HepG2 (cell line): Measurements from ENCODE around the gene CDH1. TPM values are rescaled to one million over a fixed set of nuclear protein-coding genes. Genes with fewer than 3 reads are reported as not detected.

Source experiments
- E2F2 ChIP-seq: sonication (generic); formaldehyde crosslinking; IDR thresholded peaks from 2 replicates; pipeline ENCODE4 v1.4.0; 2020; ENCODE audit warnings: missing genetic modification reagents, borderline replicate concordance
- HNRNPK ChIP-seq: fragments of 200-400 bp; formaldehyde crosslinking; IDR thresholded peaks from 2 replicates; pipeline ENCODE4 v1.6.1; 2018; ENCODE audit warnings: low read length, low read depth, moderate library complexity, mild to moderate bottlenecking; ENCODE audit not compliant: poor library complexity, severe bottlenecking
- MBNL3 ChIP-seq: fragments of 250-450 bp; sonication (Bioruptor Pico); conservative IDR thresholded peaks from 2 replicates; pipeline ENCODE4 v1.8.0; 2022; ENCODE audit warnings: mild to moderate bottlenecking, inconsistent platforms
- MEIS1 ChIP-seq: sonication (generic); formaldehyde crosslinking; IDR thresholded peaks from 2 replicates; pipeline ENCODE4 v1.9.0; 2021; ENCODE audit warnings: mild to moderate bottlenecking, missing genetic modification reagents, moderate library complexity, borderline replicate concordance
- ONECUT2 ChIP-seq: sonication (generic); formaldehyde crosslinking; IDR thresholded peaks from 2 replicates; pipeline ENCODE4 v1.4.0; 2020; ENCODE audit warnings: missing genetic modification reagents
- PHF8 ChIP-seq: sonication (generic); formaldehyde crosslinking; IDR thresholded peaks from 2 replicates; pipeline ENCODE4 v1.5.0; 2020; ENCODE audit warnings: missing genetic modification reagents
- RBM39 ChIP-seq: fragments of 200-400 bp; formaldehyde crosslinking; IDR thresholded peaks from one replicate; pipeline ENCODE4 v1.6.1; 2018; ENCODE audit warnings: antibody characterized with exemption, mild to moderate bottlenecking, low read depth, low read length; ENCODE audit not compliant: poor library complexity, severe bottlenecking
- SALL1 ChIP-seq: sonication (generic); formaldehyde crosslinking; IDR thresholded peaks from 2 replicates; pipeline ENCODE4 v1.8.0; 2022; ENCODE audit warnings: mild to moderate bottlenecking, missing genetic modification reagents
- SIX4 ChIP-seq: sonication (generic); formaldehyde crosslinking; IDR thresholded peaks from 2 replicates; pipeline ENCODE4 v1.4.0; 2020; ENCODE audit warnings: missing genetic modification reagents
- SMAD3 ChIP-seq: sonication (generic); formaldehyde crosslinking; IDR thresholded peaks from 2 replicates; pipeline ENCODE4 v1.4.0; 2020; ENCODE audit warnings: missing genetic modification reagents
- SOX5 ChIP-seq: IDR thresholded peaks from 2 replicates; pipeline ENCODE4 v1.6.1; 2016; ENCODE audit warnings: borderline replicate concordance
- SP2 ChIP-seq: sonication (generic); formaldehyde crosslinking; IDR thresholded peaks from 2 replicates; pipeline ENCODE4 v1.5.1; 2020; ENCODE audit warnings: mild to moderate bottlenecking, missing genetic modification reagents
- ZBTB44 ChIP-seq: sonication (generic); formaldehyde crosslinking; IDR thresholded peaks from 2 replicates; pipeline ENCODE4 v1.4.0; 2020; ENCODE audit warnings: missing genetic modification reagents
- ZNF124 ChIP-seq: sonication (generic); formaldehyde crosslinking; IDR thresholded peaks from 2 replicates; pipeline ENCODE4 v1.4.0; 2020; ENCODE audit warnings: missing genetic modification reagents
- ZNF205 ChIP-seq: IDR thresholded peaks from 2 replicates; pipeline ENCODE4 v1.6.1; 2018; ENCODE audit warnings: missing biosample characterization, missing genetic modification reagents
- ZNF225 ChIP-seq: sonication (generic); formaldehyde crosslinking; IDR thresholded peaks from 2 replicates; pipeline ENCODE4 v1.4.0; 2020; ENCODE audit warnings: mild to moderate bottlenecking, missing genetic modification reagents
- ZNF292 ChIP-seq: sonication (generic); formaldehyde crosslinking; IDR thresholded peaks from 2 replicates; pipeline ENCODE4 v1.8.1; 2022; ENCODE audit warnings: mild to moderate bottlenecking, low read depth, missing genetic modification reagents, borderline replicate concordance
- ZNF335 ChIP-seq: sonication (generic); formaldehyde crosslinking; IDR thresholded peaks from 2 replicates; pipeline ENCODE4 v1.4.0; 2020; ENCODE audit warnings: missing genetic modification reagents
- ZNF605 ChIP-seq: sonication (generic); formaldehyde crosslinking; IDR thresholded peaks from 2 replicates; pipeline ENCODE4 v1.8.0; 2022; ENCODE audit warnings: mild to moderate bottlenecking, missing genetic modification reagents
- ZNF619 ChIP-seq: sonication (generic); formaldehyde crosslinking; IDR thresholded peaks from 2 replicates; pipeline ENCODE4 v1.4.0; 2020; ENCODE audit warnings: mild to moderate bottlenecking, missing genetic modification reagents
- ZNF670 ChIP-seq: sonication (generic); formaldehyde crosslinking; IDR thresholded peaks from 2 replicates; pipeline ENCODE4 v1.8.0; 2022; ENCODE audit warnings: mild to moderate bottlenecking, missing genetic modification reagents, borderline replicate concordance
- ZNF761 ChIP-seq: sonication (generic); formaldehyde crosslinking; conservative IDR thresholded peaks from 2 replicates; pipeline ENCODE4 v1.4.0; 2020; ENCODE audit warnings: mild to moderate bottlenecking, missing genetic modification reagents
- ZSCAN12 ChIP-seq: sonication (generic); formaldehyde crosslinking; IDR thresholded peaks from 2 replicates; pipeline ENCODE4 v1.9.0; 2021; ENCODE audit warnings: mild to moderate bottlenecking, missing genetic modification reagents
- ZSCAN25 ChIP-seq: sonication (generic); formaldehyde crosslinking; IDR thresholded peaks from 2 replicates; pipeline ENCODE4 v1.8.0; 2022; ENCODE audit warnings: mild to moderate bottlenecking, missing genetic modification reagents
- polyA plus RNA-seq, 8 experiments: library from polyadenylated mRNA; depleted of rRNA in 3 of 8; stranded (reverse) in 7 of 8; unstranded in 1 of 8; fragments of >200 nt; fragmentation: Illumina TruSeq in 4 of 8; extraction: Trizol in 4 of 8; gene quantifications; 2 replicates each; pipeline versions ENCODE4 v1.2.1 to v1.2.3, GENCODE V29; 2011 to 2016; ENCODE audit warnings: low read depth in 4 of 8, missing spikeins in 1 of 8, mixed read lengths in 1 of 8; ENCODE audit not compliant: insufficient read depth in 1 of 8
- total RNA-seq, 5 experiments: library from RNA; depleted of rRNA; stranded (reverse); fragments of >200 nt; fragmentation: Illumina TruSeq; extraction: Trizol; gene quantifications; 2 replicates each; pipeline ENCODE4 v1.2.3, GENCODE V29; 2016; ENCODE audit warnings: low read depth in 1 of 5
- TF ChIP-seq, protein P1 (sequence below): sonication (generic); formaldehyde crosslinking; IDR thresholded peaks from 2 replicates; pipeline ENCODE4 v1.5.1; 2020; ENCODE audit warnings: missing genetic modification reagents, mild to moderate bottlenecking, borderline replicate concordance
- TF ChIP-seq, protein P2 (sequence below): sonication (generic); formaldehyde crosslinking; IDR thresholded peaks from 2 replicates; pipeline ENCODE4 v1.5.0; 2020; ENCODE audit warnings: missing genetic modification reagents, mild to moderate bottlenecking, borderline replicate concordance

Gene CDH1
- total and polyA plus RNA-seq, 2 of the 13 experiments (the other 11 are each of a cell fraction or from before 2014, with no cell fraction given): 0.95 to 9.8 TPM

DNA sequence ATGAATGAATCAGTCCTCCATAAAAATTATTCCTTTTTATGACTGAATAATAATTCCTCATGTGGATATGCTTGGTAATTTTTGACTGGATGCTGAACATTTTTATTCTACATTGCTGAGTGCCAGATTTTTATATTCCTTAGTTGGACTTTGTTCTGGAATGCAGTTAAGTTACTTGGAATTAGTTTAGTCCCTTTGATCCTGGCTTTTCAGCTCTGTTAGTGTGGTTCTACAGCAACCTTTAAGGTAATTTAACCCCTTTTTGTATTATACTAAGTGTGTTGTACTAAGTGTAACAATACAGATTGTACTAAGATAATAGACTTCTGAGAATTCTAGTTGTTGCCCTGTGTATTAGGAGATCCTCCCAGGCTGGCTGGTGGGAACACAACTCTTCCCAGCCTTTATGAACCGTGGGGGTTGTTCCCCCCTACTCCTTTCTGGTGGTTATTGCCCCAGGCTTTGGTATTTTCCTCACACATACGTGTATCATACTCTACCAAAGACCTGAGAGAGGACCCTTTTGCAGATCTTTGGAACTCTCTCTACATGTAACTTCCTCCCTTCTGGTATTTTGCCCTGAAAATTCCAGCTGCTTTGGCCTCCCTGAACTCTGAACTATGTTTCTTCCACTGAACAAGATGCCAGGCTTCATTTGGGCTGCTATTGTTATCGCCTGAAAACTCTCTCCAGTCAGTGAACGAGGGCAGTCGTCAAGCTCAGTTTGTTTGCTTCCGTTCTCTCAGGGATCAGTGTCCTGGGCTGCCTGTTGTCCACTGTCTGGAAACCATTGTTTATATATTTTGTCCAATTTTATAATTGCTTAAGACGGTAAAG is 136.8 kb downstream of the CDH1 start (continued):
- TF ChIP-seq E2F2 (CRISPR knock-in tag): no peak
- TF ChIP-seq HNRNPK: no peak
- no peak for TF ChIP-seq ZSCAN12 (CRISPR knock-in tag)
- no peak for TF ChIP-seq ZNF670 (CRISPR knock-in tag)
- TF ChIP-seq SMAD3 (CRISPR knock-in tag): no peak
- TF ChIP-seq SOX5: peak; percentile 83; the same call in 1 of the 2 replicates
- no peak for TF ChIP-seq MEIS1 (CRISPR knock-in tag)
- no peak for TF ChIP-seq ZBTB44
- no peak for TF ChIP-seq ZSCAN25 (CRISPR knock-in tag)
- TF ChIP-seq, protein P1, sequence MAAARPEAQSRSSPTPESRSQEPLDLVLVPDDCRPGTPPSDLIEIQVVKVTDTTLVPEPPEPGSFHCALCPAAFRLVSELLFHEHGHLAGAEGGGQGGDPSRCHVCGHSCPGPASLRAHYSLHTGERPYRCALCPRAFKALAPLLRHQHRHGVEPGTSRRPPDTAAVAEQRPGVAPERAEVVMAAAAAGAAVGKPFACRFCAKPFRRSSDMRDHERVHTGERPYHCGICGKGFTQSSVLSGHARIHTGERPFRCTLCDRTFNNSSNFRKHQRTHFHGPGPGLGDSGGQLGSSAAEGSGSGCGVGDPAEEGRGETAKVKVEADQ (CRISPR knock-in tag): no peak
- TF ChIP-seq ZNF761: peak; percentile 39; the same call in 1 of the 2 replicates
- TF ChIP-seq ZNF605 (CRISPR knock-in tag): peak; percentile 42; the same call in 1 of the 2 replicates
- TF ChIP-seq ZNF335 (CRISPR knock-in tag): no peak
- no peak for TF ChIP-seq SIX4 (CRISPR knock-in tag)
- TF ChIP-seq MBNL3 (CRISPR knock-in tag): no peak
- no peak for TF ChIP-seq RBM39
- no peak for TF ChIP-seq ZNF225
- TF ChIP-seq, protein P2, sequence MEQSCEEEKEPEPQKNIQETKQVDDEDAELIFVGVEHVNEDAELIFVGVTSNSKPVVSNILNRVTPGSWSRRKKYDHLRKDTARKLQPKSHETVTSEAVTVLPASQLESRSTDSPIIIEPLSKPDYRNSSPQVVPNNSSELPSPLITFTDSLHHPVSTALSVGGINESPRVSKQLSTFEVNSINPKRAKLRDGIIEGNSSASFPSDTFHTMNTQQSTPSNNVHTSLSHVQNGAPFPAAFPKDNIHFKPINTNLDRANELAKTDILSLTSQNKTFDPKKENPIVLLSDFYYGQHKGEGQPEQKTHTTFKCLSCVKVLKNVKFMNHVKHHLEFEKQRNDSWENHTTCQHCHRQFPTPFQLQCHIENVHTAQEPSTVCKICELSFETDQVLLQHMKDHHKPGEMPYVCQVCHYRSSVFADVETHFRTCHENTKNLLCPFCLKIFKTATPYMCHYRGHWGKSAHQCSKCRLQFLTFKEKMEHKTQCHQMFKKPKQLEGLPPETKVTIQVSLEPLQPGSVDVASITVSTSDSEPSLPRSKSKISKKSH (CRISPR knock-in tag): no peak
- TF ChIP-seq SP2: no peak
- TF ChIP-seq ZNF124 (CRISPR knock-in tag): no peak
- TF ChIP-seq ZNF292: 0 out of 2 replicates have a peak, but pooled peaks have one; percentile 18
- peak; percentile 20; the same call in 1 of the 2 replicates for TF ChIP-seq PHF8 (CRISPR knock-in tag)
- peak; percentile 58; the same call in 1 of the 2 replicates for TF ChIP-seq SALL1 (CRISPR knock-in tag)
- TF ChIP-seq ONECUT2 (CRISPR knock-in tag): no peak
- no peak for TF ChIP-seq ZNF619 (CRISPR knock-in tag)
- no peak for TF ChIP-seq ZNF205 (CRISPR knock-in tag)
